ENCODE data around the gene DNASE2B. TPM values are rescaled to one million over a fixed set of nuclear protein-coding genes. Genes with fewer than 3 reads are reported as not detected.

DNASE2B gene
- total and polyA plus RNA-seq, 2 experiments from 2014 or later: not detected

DNA sequence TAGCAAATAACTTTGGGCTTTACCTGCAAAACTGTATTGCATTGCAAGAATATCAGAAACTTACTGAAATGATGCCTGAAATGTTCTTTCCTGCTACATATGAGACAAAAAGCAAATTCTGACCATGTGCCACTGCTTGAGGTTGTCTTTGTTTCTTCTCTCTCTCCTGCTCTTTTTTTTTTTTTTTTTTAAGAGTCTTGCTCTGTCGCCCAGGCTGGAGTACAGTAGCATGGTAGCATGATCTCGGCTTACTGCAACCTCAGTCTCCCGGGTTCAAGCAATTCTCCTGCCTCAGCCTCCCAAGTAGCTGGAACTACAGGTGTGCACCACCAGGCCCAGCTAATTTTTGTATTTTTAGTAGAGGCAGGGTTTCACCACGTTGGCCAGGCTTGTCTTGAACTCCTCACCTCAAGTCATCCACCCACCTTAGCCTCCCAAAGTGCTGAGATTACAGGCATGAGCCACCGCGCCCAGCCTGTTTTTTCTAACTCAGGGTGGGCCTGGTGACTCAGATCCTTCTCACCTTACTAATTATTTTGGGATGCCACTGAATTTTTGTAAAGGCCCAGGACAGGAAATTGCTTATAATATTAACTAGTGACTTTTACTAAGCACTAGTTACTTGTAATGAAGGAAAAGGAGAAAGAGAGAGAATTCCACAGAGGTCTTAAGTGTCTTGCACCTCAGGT, 35.9 kb downstream of the DNASE2B start (continued):
- TF ChIP-seq, protein P1, sequence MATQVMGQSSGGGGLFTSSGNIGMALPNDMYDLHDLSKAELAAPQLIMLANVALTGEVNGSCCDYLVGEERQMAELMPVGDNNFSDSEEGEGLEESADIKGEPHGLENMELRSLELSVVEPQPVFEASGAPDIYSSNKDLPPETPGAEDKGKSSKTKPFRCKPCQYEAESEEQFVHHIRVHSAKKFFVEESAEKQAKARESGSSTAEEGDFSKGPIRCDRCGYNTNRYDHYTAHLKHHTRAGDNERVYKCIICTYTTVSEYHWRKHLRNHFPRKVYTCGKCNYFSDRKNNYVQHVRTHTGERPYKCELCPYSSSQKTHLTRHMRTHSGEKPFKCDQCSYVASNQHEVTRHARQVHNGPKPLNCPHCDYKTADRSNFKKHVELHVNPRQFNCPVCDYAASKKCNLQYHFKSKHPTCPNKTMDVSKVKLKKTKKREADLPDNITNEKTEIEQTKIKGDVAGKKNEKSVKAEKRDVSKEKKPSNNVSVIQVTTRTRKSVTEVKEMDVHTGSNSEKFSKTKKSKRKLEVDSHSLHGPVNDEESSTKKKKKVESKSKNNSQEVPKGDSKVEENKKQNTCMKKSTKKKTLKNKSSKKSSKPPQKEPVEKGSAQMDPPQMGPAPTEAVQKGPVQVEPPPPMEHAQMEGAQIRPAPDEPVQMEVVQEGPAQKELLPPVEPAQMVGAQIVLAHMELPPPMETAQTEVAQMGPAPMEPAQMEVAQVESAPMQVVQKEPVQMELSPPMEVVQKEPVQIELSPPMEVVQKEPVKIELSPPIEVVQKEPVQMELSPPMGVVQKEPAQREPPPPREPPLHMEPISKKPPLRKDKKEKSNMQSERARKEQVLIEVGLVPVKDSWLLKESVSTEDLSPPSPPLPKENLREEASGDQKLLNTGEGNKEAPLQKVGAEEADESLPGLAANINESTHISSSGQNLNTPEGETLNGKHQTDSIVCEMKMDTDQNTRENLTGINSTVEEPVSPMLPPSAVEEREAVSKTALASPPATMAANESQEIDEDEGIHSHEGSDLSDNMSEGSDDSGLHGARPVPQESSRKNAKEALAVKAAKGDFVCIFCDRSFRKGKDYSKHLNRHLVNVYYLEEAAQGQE (IDR thresholded peaks at IDR 0.05; ENCODE audit: unreplicated experiment): no peak
- TF ChIP-seq, protein P2, sequence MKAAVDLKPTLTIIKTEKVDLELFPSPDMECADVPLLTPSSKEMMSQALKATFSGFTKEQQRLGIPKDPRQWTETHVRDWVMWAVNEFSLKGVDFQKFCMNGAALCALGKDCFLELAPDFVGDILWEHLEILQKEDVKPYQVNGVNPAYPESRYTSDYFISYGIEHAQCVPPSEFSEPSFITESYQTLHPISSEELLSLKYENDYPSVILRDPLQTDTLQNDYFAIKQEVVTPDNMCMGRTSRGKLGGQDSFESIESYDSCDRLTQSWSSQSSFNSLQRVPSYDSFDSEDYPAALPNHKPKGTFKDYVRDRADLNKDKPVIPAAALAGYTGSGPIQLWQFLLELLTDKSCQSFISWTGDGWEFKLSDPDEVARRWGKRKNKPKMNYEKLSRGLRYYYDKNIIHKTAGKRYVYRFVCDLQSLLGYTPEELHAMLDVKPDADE (IDR thresholded peaks at IDR 0.05): no peak
- TF ChIP-seq JUNB (IDR thresholded peaks at IDR 0.05; ENCODE audit: unreplicated experiment): no peak
- TF ChIP-seq EZH2 (IDR thresholded peaks at IDR 0.05; ENCODE audit: low read depth, unreplicated experiment): no peak
- TF ChIP-seq ZNF331 (CRISPR knock-in tag; IDR thresholded peaks at IDR 0.05; ENCODE audit: low read depth): no peak
- no peak for TF ChIP-seq POLR2AphosphoS5 (IDR thresholded peaks at IDR 0.05; ENCODE audit: low read depth)
- no peak for TF ChIP-seq CREB1 (CRISPR knock-in tag; IDR thresholded peaks at IDR 0.05; ENCODE audit: low read depth)

DNA sequence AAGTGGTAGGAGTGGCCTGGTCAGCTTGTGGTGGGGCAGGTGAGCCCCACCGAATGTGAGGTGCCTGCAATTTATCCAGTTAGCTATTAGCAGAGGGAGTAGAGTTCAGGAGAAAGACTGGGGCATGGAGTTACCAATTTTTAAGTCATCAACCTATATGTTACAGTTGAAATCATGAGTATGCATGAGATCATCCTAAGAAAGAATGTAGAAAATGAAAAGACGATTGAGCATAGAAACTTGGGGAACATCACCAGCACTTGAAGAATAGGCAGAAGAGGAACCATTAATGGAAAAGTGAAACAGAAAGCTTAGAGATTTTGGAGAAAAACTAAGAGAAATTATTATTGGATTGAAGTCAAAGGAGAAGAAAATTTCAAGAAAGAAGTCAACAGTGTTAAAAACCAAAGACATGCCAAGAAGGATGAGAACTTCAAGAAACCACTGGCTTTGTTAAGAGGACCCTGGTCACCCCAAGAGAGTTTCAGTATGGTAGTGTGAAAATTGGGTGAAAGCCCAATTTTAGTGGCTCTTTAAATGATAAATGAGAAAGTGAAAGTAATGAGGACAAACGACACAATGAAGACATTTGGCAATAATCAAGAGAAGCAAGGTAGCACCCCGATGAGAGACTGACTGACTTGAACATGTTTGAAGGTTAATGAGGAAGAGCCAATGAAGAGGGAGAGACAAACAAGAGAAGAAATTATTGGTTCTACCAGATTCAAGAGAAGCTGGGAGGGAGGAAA, 36.7 kb downstream of the DNASE2B start:
- Mint-ChIP-seq H3K4me1 (peaks cover 2% of the 10 kb centered on the region; the same call in 1 of the 3 replicates), H3K27me3 (ENCODE audit: insufficient read depth, low read depth, poor library complexity) (no peaks in the 10 kb centered on the region), H3K36me3 (ENCODE audit: low read depth) (no peaks in the 10 kb centered on the region), H3K27ac (no peak overlapping the region), H3K4me3 (no peak overlapping the region), H3K9me3 (no peaks in the 10 kb centered on the region)
- Histone ChIP-seq H2AFZ (no peak overlapping the region), H3K4me1 (ENCODE audit: insufficient read depth) (peaks cover 9% of the 10 kb centered on the region; the same call in 1 of the 2 replicates), H3K4me3 (no peak overlapping the region), H3K4me2 (no peak overlapping the region), H4K20me1 (replicated peaks; ENCODE audit: insufficient read depth) (no peaks in the 10 kb centered on the region), H3K36me3 (ENCODE audit: insufficient read depth) (no peaks in the 10 kb centered on the region), H3K79me2 (replicated peaks; ENCODE audit: insufficient read depth) (no peaks in the 10 kb centered on the region), H3F3A (replicated peaks; ENCODE audit: low read depth) (no peaks in the 10 kb centered on the region), H3K9me2 (ENCODE audit: insufficient read depth) (no peaks in the 10 kb centered on the region), H3K27me3 (ENCODE audit: insufficient read depth) (no peaks in the 10 kb centered on the region), H3K27ac (ENCODE audit: low read depth) (no peak overlapping the region)
- DNase-seq (ENCODE audit: low spot score) (no peak), ATAC-seq (no peak)
- TF ChIP-seq, protein P3, sequence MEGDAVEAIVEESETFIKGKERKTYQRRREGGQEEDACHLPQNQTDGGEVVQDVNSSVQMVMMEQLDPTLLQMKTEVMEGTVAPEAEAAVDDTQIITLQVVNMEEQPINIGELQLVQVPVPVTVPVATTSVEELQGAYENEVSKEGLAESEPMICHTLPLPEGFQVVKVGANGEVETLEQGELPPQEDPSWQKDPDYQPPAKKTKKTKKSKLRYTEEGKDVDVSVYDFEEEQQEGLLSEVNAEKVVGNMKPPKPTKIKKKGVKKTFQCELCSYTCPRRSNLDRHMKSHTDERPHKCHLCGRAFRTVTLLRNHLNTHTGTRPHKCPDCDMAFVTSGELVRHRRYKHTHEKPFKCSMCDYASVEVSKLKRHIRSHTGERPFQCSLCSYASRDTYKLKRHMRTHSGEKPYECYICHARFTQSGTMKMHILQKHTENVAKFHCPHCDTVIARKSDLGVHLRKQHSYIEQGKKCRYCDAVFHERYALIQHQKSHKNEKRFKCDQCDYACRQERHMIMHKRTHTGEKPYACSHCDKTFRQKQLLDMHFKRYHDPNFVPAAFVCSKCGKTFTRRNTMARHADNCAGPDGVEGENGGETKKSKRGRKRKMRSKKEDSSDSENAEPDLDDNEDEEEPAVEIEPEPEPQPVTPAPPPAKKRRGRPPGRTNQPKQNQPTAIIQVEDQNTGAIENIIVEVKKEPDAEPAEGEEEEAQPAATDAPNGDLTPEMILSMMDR (conservative IDR thresholded peaks at IDR 0.05; ENCODE audit: low read depth in 2 of 2): no peak
- TF ChIP-seq, protein P4, sequence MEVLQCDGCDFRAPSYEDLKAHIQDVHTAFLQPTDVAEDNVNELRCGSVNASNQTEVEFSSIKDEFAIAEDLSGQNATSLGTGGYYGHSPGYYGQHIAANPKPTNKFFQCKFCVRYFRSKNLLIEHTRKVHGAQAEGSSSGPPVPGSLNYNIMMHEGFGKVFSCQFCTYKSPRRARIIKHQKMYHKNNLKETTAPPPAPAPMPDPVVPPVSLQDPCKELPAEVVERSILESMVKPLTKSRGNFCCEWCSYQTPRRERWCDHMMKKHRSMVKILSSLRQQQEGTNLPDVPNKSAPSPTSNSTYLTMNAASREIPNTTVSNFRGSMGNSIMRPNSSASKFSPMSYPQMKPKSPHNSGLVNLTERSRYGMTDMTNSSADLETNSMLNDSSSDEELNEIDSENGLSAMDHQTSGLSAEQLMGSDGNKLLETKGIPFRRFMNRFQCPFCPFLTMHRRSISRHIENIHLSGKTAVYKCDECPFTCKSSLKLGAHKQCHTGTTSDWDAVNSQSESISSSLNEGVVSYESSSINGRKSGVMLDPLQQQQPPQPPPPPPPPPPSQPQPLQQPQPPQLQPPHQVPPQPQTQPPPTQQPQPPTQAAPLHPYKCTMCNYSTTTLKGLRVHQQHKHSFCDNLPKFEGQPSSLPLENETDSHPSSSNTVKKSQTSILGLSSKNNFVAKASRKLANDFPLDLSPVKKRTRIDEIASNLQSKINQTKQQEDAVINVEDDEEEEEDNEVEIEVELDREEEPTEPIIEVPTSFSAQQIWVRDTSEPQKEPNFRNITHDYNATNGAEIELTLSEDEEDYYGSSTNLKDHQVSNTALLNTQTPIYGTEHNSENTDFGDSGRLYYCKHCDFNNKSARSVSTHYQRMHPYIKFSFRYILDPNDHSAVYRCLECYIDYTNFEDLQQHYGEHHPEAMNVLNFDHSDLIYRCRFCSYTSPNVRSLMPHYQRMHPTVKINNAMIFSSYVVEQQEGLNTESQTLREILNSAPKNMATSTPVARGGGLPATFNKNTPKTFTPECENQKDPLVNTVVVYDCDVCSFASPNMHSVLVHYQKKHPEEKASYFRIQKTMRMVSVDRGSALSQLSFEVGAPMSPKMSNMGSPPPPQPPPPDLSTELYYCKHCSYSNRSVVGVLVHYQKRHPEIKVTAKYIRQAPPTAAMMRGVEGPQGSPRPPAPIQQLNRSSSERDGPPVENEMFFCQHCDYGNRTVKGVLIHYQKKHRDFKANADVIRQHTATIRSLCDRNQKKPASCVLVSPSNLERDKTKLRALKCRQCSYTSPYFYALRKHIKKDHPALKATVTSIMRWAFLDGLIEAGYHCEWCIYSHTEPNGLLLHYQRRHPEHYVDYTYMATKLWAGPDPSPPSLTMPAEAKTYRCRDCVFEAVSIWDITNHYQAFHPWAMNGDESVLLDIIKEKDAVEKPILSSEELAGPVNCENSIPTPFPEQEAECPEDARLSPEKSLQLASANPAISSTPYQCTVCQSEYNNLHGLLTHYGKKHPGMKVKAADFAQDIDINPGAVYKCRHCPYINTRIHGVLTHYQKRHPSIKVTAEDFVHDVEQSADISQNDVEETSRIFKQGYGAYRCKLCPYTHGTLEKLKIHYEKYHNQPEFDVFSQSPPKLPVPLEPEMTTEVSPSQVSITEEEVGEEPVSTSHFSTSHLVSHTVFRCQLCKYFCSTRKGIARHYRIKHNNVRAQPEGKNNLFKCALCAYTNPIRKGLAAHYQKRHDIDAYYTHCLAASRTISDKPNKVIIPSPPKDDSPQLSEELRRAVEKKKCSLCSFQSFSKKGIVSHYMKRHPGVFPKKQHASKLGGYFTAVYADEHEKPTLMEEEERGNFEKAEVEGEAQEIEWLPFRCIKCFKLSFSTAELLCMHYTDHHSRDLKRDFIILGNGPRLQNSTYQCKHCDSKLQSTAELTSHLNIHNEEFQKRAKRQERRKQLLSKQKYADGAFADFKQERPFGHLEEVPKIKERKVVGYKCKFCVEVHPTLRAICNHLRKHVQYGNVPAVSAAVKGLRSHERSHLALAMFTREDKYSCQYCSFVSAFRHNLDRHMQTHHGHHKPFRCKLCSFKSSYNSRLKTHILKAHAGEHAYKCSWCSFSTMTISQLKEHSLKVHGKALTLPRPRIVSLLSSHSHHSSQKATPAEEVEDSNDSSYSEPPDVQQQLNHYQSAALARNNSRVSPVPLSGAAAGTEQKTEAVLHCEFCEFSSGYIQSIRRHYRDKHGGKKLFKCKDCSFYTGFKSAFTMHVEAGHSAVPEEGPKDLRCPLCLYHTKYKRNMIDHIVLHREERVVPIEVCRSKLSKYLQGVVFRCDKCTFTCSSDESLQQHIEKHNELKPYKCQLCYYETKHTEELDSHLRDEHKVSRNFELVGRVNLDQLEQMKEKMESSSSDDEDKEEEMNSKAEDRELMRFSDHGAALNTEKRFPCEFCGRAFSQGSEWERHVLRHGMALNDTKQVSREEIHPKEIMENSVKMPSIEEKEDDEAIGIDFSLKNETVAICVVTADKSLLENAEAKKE (CRISPR knock-in tag; IDR thresholded peaks at IDR 0.05): no peak
- no peak for TF ChIP-seq CREB1 (CRISPR knock-in tag; IDR thresholded peaks at IDR 0.05; ENCODE audit: low read depth)
- TF ChIP-seq ZNF331 (CRISPR knock-in tag; IDR thresholded peaks at IDR 0.05; ENCODE audit: low read depth): no peak
